HEK293 (cell line): ENCODE results near the gene PPIL6.
A peak's percentile ranks its signal among the peaks of the same experiment; 100 is the strongest.

Source experiments
- ATF2 ChIP-seq: fragments of 450-650 bp; formaldehyde crosslinking; IDR thresholded peaks from 2 replicates; pipeline ENCODE4 v1.5.1; 2016; ENCODE audit warnings: missing biosample characterization, missing genetic modification characterization, low read depth
- CTCF ChIP-seq: fragments of 450-650 bp; formaldehyde crosslinking; IDR thresholded peaks from 2 replicates; pipeline ENCODE4 v1.5.1; 2016; ENCODE audit warnings: missing biosample characterization, missing genetic modification characterization
- REST ChIP-seq: fragments of 450-650 bp; formaldehyde crosslinking; IDR thresholded peaks from 2 replicates; pipeline ENCODE4 v1.5.1; 2016; ENCODE audit warnings: missing biosample characterization, missing genetic modification characterization
- TCF7L2 ChIP-seq: IDR thresholded peaks from 2 replicates; pipeline ENCODE4 v1.6.1; 2011; ENCODE audit warnings: low read depth, mild to moderate bottlenecking, inconsistent platforms, low read length, moderate library complexity, borderline replicate concordance
- ZNF121 ChIP-seq: fragments of 450-650 bp; formaldehyde crosslinking; IDR thresholded peaks from 2 replicates; pipeline ENCODE4 v1.5.1; 2016; ENCODE audit warnings: missing biosample characterization, missing genetic modification characterization
- ZNF2 ChIP-seq: fragments of 450-650 bp; formaldehyde crosslinking; IDR thresholded peaks from 2 replicates; pipeline ENCODE4 v1.5.1; 2016; ENCODE audit warnings: missing biosample characterization, missing genetic modification characterization
- ZNF274 ChIP-seq, 2 experiments: fragments of 200-500 bp in 1 of 2; fragments of 450-650 bp in 1 of 2; sonication (Bioruptor generic) in 1 of 2; formaldehyde crosslinking in 1 of 2; IDR thresholded peaks; 2 replicates each; pipeline versions ENCODE4 v1.5.1 to v1.6.1; 2014 to 2016; ENCODE audit warnings: borderline replicate concordance in 1 of 2, inconsistent platforms in 1 of 2, low read length in 1 of 2, missing biosample characterization in 1 of 2, missing genetic modification characterization in 1 of 2
- ZNF37A ChIP-seq: fragments of 450-650 bp; IDR thresholded peaks from 2 replicates; pipeline ENCODE4 v1.5.1; 2018; ENCODE audit warnings: missing biosample characterization, missing genetic modification characterization
- TF ChIP-seq, protein P1 (sequence below): fragments of 450-650 bp; formaldehyde crosslinking; IDR thresholded peaks from 2 replicates; pipeline ENCODE4 v1.5.1; 2016; ENCODE audit warnings: missing biosample characterization, missing genetic modification characterization, borderline replicate concordance
- TF ChIP-seq, protein P2 (sequence below): fragments of 450-650 bp; IDR thresholded peaks from 2 replicates; pipeline ENCODE4 v1.5.1; 2018; ENCODE audit warnings: missing biosample characterization, missing genetic modification characterization
- TF ChIP-seq, protein P3 (sequence below): fragments of 450-650 bp; formaldehyde crosslinking; IDR thresholded peaks from 2 replicates; pipeline ENCODE4 v1.5.1; 2016; ENCODE audit warnings: missing biosample characterization, missing genetic modification characterization
- TF ChIP-seq, protein P4 (sequence below): fragments of 450-650 bp; formaldehyde crosslinking; optimal IDR thresholded peaks from 2 replicates; pipeline ENCODE3; 2016; ENCODE audit warnings: missing biosample characterization, mild to moderate bottlenecking, missing genetic modification characterization

GRCh38 chr6:109455437-109456110, 15.1 kb upstream of the PPIL6 start, which contains the start of gene MICAL1:
- TF ChIP-seq CTCF (tag by site-specific recombination), result peak; percentile 97
- TF ChIP-seq, protein P1, sequence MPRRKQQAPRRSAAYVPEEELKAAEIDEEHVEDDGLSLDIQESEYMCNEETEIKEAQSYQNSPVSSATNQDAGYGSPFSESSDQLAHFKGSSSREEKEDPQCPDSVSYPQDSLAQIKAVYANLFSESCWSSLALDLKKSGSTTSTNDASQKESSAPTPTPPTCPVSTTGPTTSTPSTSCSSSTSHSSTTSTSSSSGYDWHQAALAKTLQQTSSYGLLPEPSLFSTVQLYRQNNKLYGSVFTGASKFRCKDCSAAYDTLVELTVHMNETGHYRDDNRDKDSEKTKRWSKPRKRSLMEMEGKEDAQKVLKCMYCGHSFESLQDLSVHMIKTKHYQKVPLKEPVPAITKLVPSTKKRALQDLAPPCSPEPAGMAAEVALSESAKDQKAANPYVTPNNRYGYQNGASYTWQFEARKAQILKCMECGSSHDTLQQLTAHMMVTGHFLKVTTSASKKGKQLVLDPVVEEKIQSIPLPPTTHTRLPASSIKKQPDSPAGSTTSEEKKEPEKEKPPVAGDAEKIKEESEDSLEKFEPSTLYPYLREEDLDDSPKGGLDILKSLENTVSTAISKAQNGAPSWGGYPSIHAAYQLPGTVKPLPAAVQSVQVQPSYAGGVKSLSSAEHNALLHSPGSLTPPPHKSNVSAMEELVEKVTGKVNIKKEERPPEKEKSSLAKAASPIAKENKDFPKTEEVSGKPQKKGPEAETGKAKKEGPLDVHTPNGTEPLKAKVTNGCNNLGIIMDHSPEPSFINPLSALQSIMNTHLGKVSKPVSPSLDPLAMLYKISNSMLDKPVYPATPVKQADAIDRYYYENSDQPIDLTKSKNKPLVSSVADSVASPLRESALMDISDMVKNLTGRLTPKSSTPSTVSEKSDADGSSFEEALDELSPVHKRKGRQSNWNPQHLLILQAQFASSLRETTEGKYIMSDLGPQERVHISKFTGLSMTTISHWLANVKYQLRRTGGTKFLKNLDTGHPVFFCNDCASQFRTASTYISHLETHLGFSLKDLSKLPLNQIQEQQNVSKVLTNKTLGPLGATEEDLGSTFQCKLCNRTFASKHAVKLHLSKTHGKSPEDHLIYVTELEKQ (tag by site-specific recombination), result no peak
- TF ChIP-seq TCF7L2, result no peak
- TF ChIP-seq ZNF37A (tag by site-specific recombination), result no peak
- TF ChIP-seq, protein P2, sequence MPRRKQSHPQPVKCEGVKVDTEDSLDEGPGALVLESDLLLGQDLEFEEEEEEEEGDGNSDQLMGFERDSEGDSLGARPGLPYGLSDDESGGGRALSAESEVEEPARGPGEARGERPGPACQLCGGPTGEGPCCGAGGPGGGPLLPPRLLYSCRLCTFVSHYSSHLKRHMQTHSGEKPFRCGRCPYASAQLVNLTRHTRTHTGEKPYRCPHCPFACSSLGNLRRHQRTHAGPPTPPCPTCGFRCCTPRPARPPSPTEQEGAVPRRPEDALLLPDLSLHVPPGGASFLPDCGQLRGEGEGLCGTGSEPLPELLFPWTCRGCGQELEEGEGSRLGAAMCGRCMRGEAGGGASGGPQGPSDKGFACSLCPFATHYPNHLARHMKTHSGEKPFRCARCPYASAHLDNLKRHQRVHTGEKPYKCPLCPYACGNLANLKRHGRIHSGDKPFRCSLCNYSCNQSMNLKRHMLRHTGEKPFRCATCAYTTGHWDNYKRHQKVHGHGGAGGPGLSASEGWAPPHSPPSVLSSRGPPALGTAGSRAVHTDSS (tag by site-specific recombination), result 0 out of 2 replicates have a peak, but pooled peaks have one; percentile 8
- no peak for TF ChIP-seq ZNF274 (IDR thresholded peaks at IDR 0.05; ENCODE audit: low read length)
- no peak for TF ChIP-seq ZNF274 (tag by site-specific recombination; IDR thresholded peaks at IDR 0.05; ENCODE audit: borderline replicate concordance)
- TF ChIP-seq ATF2 (tag by site-specific recombination), result no peak
- TF ChIP-seq ZNF2 (tag by site-specific recombination), result no peak
- peak; percentile 44; the same call in 1 of the 2 replicates for TF ChIP-seq REST (tag by site-specific recombination)
- TF ChIP-seq ZNF121 (tag by site-specific recombination), result no peak
- TF ChIP-seq, protein P3, sequence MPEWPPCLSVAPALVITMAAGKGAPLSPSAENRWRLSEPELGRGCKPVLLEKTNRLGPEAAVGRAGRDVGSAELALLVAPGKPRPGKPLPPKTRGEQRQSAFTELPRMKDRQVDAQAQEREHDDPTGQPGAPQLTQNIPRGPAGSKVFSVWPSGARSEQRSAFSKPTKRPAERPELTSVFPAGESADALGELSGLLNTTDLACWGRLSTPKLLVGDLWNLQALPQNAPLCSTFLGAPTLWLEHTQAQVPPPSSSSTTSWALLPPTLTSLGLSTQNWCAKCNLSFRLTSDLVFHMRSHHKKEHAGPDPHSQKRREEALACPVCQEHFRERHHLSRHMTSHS (tag by site-specific recombination), result no peak
- TF ChIP-seq, protein P4, sequence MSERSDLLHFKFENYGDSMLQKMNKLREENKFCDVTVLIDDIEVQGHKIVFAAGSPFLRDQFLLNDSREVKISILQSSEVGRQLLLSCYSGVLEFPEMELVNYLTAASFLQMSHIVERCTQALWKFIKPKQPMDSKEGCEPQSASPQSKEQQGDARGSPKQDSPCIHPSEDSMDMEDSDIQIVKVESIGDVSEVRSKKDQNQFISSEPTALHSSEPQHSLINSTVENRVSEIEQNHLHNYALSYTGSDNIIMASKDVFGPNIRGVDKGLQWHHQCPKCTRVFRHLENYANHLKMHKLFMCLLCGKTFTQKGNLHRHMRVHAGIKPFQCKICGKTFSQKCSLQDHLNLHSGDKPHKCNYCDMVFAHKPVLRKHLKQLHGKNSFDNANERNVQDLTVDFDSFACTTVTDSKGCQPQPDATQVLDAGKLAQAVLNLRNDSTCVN (tag by site-specific recombination), result peak; percentile 85
